Measurements from ENCODE around the gene ACVR2B. TPM values are rescaled to one million over a fixed set of nuclear protein-coding genes. Genes with fewer than 3 reads are reported as not detected.
A peak's percentile ranks its signal among the peaks of the same experiment; 100 is the strongest.
"Not testable (repeated sequence)": the region's sequence is repeated elsewhere in the genome, so short reads cannot be mapped to it uniquely, and the experiment has no call there.

ACVR2B gene
- 5.5 TPM for total RNA-seq
- long read RNA-seq, partial matches to known transcripts = 0 of 1 reads
- long read RNA-seq, other reads (novel, unspliced or antisense) = 1 of 1 reads

DNA sequence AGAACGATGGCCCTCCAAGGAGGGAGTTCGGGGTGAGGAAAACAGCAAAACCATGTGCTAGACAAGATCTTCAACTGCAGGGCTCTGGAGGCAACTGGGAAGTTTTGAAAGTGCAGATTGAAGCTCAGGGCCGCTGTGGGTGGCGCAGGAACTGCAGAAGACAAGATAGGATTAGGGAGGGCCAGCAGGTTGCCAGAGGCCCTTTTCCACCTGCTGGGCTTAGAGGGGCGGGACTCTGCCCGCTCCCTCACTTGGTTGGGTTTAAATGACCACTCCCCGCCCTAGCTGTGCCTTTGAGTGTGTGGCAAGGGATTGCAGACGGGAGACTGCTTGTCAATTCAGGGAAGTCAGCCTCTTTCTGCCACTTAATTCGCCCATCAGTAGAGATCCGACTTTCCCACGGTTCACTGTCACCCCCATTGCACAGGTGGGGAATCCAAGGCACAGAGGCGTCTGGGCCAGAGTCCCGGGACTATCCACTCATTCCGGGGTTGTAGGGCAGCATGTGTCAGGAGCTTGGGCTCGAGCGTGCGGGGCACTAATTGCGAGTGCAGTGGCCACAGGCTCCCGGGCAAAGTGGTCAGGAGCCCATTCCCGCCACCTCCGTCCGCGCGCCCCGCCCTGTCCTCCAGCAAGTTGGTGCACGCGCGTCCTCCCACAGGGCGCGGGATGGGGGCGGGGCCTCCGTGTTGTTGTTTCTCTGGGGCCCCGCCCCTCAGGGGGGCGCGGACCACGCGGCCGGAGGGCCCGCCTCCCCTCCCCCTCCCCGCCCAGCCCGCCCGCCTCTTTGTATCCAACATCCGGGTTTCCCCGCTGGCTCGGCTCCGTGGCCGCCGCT lies at the start of gene ACVR2B:
Gene ACVR2B, plus strand, starts transcription at position 816 of the 838 bp plus-strand sequence. CDS start 433 bp downstream, outside the sequence.
- H3K9me3 ChIP-seq (replicated peaks) = no peaks in the 10 kb centered on the region
- peaks cover 45% of the 10 kb centered on the region for H3K4me1 ChIP-seq
- peak within 1 kb of the TSS; percentile 96 for H3K4me3 ChIP-seq
- peak within 1 kb of the TSS; percentile 92 for H3K27ac ChIP-seq (replicated peaks)
- no peaks in the 10 kb centered on the region for H3K36me3 ChIP-seq
- intact Hi-C loops (cut with micrococcal nuclease) = no loop called here
- peak; percentile 93 for DNase-seq
- H3K27me3 ChIP-seq (ENCODE audit: low read depth) = no peaks in the 10 kb centered on the region
- TF ChIP-seq, protein P1, sequence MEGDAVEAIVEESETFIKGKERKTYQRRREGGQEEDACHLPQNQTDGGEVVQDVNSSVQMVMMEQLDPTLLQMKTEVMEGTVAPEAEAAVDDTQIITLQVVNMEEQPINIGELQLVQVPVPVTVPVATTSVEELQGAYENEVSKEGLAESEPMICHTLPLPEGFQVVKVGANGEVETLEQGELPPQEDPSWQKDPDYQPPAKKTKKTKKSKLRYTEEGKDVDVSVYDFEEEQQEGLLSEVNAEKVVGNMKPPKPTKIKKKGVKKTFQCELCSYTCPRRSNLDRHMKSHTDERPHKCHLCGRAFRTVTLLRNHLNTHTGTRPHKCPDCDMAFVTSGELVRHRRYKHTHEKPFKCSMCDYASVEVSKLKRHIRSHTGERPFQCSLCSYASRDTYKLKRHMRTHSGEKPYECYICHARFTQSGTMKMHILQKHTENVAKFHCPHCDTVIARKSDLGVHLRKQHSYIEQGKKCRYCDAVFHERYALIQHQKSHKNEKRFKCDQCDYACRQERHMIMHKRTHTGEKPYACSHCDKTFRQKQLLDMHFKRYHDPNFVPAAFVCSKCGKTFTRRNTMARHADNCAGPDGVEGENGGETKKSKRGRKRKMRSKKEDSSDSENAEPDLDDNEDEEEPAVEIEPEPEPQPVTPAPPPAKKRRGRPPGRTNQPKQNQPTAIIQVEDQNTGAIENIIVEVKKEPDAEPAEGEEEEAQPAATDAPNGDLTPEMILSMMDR (IDR thresholded peaks at IDR 0.05; ENCODE audit: borderline replicate concordance) = no peak

DNA sequence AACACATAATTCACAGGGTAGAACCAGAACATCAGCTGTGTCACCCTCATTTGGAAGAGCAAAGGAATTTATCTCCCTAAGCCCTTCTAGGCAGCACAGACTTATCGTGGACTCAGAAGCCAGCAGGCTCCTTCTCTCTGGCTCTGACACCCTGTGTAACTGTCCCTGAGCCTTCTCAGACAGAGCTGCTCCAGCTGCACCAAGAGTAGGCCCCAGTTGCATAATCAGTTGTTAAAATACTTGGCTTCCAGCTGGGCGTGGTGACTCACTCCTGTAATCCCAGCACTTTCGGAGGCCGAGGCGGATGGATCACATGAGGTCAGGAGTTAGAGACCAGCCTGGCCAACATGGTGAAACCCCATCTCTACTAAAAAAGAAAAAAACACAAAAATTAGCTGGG lies 49.4 kb upstream of the ACVR2B start:
- intact Hi-C loops (cut with micrococcal nuclease) = no loop called here
- peaks cover under 1% of the 10 kb centered on the region for H3K9me3 ChIP-seq (replicated peaks)
- peak; percentile 51 for DNase-seq
- peak overlapping the region; percentile 14 for H3K27ac ChIP-seq (replicated peaks)
- H3K4me1 ChIP-seq = no peaks in the 10 kb centered on the region
- no peak overlapping the region for H3K4me3 ChIP-seq
- no peaks in the 10 kb centered on the region for H3K27me3 ChIP-seq (ENCODE audit: low read depth)
- TF ChIP-seq, protein P1 (IDR thresholded peaks at IDR 0.05; ENCODE audit: borderline replicate concordance) = no peak
- H3K36me3 ChIP-seq = peaks cover 4% of the 10 kb centered on the region

DNA sequence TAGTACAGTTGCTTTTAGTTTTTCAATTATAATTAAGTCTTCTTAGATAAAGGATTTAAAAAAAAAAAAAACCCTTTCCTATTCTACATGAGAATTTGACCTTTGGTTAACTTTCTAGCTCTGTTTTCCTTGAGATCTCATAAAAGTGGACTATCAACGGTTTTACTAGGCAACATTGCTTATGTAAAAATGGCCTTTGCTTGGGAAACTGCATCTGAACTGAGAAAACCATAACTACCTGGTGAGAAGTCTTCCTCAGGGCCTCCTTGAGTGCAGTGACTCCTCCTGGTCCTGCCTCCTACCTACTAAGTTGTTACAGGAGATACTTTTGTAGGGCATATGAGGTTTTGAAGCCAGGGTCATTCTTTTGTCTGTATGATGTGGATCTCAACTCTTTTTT lies 42.1 kb upstream of the ACVR2B start:
- Histone ChIP-seq H3K36me3 (no peaks in the 10 kb centered on the region), H3K4me1 (no peaks in the 10 kb centered on the region), H3K27ac (replicated peaks) (no peak overlapping the region), H3K27me3 (ENCODE audit: low read depth) (no peaks in the 10 kb centered on the region), H3K4me3 (no peak overlapping the region), H3K9me3 (replicated peaks) (peaks cover 5% of the 10 kb centered on the region)
- TF ChIP-seq, protein P1 (IDR thresholded peaks at IDR 0.05; ENCODE audit: borderline replicate concordance) = no peak
- no peak for DNase-seq
- intact Hi-C loops (cut with micrococcal nuclease) = no loop called here

DNA sequence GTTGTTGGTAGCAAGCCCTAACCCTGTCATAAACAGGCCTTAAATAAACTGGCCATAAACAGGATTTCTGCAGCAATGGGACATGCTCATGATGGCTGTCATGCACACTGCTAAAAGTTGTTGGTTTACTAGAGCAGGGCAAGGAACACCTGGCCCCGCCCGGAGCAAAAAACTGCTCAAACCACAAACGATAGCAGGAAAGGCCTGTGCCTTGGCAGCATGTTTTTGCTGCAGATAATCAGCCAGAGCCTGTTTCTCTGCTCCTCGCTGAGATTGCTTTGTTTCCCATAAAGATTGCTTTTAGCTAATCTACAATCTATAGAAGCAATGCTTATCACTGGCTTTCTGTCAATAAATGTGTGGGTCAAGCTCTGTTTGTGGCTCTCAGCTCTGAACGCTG lies 32.9 kb upstream of the ACVR2B start:
- H3K4me1 ChIP-seq; intact Hi-C loops (cut with micrococcal nuclease); H3K9me3 ChIP-seq (replicated peaks); H3K4me3 ChIP-seq; H3K27ac ChIP-seq (replicated peaks); DNase-seq; H3K27me3 ChIP-seq (ENCODE audit: low read depth); H3K36me3 ChIP-seq: not testable (repeated sequence)

DNA sequence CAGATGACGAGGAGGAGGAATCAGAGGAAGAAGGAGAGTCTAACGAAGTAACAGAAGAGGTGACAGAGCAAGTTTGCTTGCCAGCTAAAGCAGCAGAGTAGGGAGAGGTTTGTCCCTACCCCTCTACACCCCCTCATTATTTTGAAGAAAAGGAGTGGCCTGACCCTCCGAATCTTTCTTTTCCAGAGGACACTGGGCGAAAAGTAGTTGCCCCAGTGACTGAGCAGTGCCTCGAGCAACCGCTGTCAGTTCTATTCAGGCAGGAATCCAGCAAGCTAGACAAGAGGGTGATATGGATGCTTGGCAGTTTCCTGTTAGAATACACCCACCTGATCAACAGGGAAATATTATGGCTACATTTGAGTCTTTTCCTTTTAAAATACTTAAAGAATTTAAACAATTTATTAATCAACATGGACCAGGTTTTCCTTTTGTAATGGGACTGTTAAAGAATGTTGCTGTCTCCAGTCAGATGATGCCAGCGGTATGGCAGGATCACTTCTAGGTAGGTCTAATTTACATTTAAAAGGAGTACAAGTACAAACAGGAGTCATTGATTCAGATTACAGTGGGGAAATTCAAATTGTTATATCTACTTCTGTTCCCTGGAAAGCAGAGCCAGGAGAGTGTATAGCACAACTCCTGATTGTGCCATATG lies 31.9 kb upstream of the ACVR2B start:
- Histone ChIP-seq H3K36me3 (no peaks in the 10 kb centered on the region), H3K27ac (replicated peaks) (no peak overlapping the region), H3K27me3 (ENCODE audit: low read depth) (no peaks in the 10 kb centered on the region), H3K9me3 (replicated peaks) (no peaks in the 10 kb centered on the region), H3K4me1 (no peaks in the 10 kb centered on the region), H3K4me3 (no peak overlapping the region)
- TF ChIP-seq, protein P1 (IDR thresholded peaks at IDR 0.05; ENCODE audit: borderline replicate concordance) = no peak
- no peak for DNase-seq
- intact Hi-C loops (cut with micrococcal nuclease) = no loop called here

DNA sequence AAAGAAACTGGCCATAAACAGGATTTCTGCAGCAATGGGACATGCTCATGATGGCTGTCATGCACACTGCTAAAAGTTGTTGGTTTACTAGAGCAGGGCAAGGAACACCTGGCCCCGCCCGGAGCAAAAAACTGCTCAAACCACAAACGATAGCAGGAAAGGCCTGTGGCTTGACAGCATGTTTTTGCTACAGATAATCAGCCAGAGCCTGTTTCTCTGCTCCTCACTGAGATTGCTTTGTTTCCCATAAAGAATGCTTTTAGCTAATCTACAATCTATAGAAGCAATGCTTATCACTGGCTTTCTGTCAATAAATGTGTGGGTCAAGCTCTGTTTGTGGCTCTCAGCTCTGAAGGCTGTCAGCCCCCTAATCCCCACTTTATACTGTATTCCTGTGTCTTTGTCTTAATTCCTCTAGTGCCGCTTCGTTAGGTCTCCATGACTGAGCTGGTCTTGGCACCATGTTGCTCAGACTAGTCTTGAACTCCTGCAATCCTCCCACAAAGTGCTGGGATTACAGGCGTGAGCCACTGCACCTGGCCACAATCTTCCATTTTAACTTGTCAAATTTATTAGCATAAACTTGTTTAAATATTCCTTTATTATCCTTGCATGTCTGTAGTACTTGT lies 26.8 kb upstream of the ACVR2B start:
- H3K27ac ChIP-seq (replicated peaks); H3K9me3 ChIP-seq (replicated peaks); H3K4me1 ChIP-seq; H3K36me3 ChIP-seq; DNase-seq; intact Hi-C loops (cut with micrococcal nuclease); H3K4me3 ChIP-seq; H3K27me3 ChIP-seq (ENCODE audit: low read depth): not testable (repeated sequence)

DNA sequence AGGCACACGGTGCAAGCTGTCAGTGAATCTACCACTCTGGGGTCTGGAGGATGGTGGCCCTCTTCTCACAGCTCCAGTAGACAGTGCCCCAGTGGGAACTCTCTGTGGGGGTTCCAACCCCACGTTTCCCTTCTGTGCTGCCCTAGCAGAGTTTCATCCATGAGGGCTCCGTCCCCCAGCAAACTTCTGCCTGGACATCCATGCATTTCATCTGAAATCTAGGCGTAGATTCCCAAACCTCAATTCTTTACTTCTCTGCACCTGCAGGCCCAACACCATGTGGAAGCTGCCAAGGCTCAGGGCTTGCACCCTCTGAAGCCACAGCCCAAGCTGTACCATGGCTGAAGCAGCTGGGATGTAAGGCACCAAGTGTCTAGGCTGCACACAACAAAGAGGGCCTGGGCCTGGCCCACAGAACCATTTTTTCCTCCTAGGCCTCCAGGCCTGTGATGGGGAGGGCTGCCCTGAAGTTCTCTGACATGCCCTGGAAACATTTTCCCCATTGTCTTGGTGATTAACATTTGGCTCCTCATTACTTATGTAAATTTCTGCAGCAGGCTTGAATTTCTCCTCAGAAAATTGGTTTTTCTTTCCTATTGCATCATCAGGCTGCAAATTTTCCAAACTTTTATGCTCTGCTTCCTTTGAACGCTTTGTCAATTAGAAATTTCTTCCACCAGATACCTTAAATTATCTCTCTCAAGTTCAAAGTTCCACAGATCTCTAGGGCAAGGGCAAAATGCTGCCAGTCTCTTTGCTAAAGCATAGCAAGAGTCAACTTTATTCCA lies 20.6 kb upstream of the ACVR2B start:
- H3K27me3 ChIP-seq (ENCODE audit: low read depth); H3K4me1 ChIP-seq; H3K27ac ChIP-seq (replicated peaks); intact Hi-C loops (cut with micrococcal nuclease); DNase-seq; H3K4me3 ChIP-seq: not testable (repeated sequence)
- H3K9me3 ChIP-seq (replicated peaks) = peaks cover 56% of the 10 kb centered on the region
- H3K36me3 ChIP-seq = peaks cover 12% of the 10 kb centered on the region

DNA sequence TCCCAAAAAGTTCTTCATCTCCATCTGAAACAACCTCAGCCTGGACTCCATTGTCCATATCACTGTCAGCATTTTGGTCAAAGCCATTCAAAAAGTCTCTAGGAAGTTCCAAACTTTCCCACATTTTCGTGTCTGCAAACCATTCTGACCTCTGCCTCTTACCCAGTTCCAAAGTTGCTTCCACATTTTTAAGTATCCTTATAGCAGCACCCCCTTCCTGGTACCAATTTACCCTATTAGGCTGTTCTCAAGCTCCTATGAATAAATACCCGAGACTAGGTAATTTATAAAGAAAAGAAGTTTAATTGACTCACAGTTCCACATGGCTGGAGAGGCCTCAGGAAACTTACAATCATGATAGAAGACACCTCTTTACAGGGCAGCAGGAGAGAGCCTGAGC lies 20.0 kb upstream of the ACVR2B start:
- H3K4me3 ChIP-seq; H3K4me1 ChIP-seq; H3K27ac ChIP-seq (replicated peaks); intact Hi-C loops (cut with micrococcal nuclease); DNase-seq; H3K27me3 ChIP-seq (ENCODE audit: low read depth): not testable (repeated sequence)
- Histone ChIP-seq H3K9me3 (replicated peaks) (peaks cover 62% of the 10 kb centered on the region), H3K36me3 (peaks cover 12% of the 10 kb centered on the region)
